MG63 (cell line): ENCODE data around the gene TAOK1. TPM values are rescaled to one million over a fixed set of nuclear protein-coding genes. Genes with fewer than 3 reads are reported as not detected.
"Not testable (repeated sequence)": the region's sequence is repeated elsewhere in the genome, so short reads cannot be mapped to it uniquely, and the experiment has no call there.

Experiments
- DNase-seq: peaks from one replicate; pipeline ENCODE4 v3.0.0-alpha.2; 2020
- H3K27me3 ChIP-seq: fragments of 250-450 bp; sonication (Bioruptor Pico); 2 replicates; pipeline ENCODE4 v1.5.1; 2020; ENCODE audit warnings: mild to moderate bottlenecking, moderate library complexity
- H3K36me3 ChIP-seq: fragments of 250-450 bp; sonication (Bioruptor Pico); 2 replicates; pipeline ENCODE4 v1.5.1; 2020; ENCODE audit warnings: mild to moderate bottlenecking, moderate library complexity
- H3K4me3 ChIP-seq: fragments of 250-450 bp; sonication (Bioruptor Pico); 2 replicates; pipeline ENCODE4 v1.5.1; 2020; ENCODE audit warnings: mild to moderate bottlenecking, moderate library complexity
- H3K9me3 ChIP-seq: fragments of 250-450 bp; sonication (Bioruptor Pico); 2 replicates; pipeline ENCODE4 v1.5.1; 2020; ENCODE audit warnings: mild to moderate bottlenecking, moderate library complexity
- total RNA-seq: library from RNA; depleted of rRNA; stranded (reverse); fragments of >200 nt; shearing (Covaris generic); gene quantifications from 2 replicates; pipeline ENCODE4 v1.2.3, GENCODE V29; 2014; ENCODE audit warnings: low replicate concordance

Gene TAOK1
- total RNA-seq, 1 experiment from 2014 or later = 15.7 TPM

DNA sequence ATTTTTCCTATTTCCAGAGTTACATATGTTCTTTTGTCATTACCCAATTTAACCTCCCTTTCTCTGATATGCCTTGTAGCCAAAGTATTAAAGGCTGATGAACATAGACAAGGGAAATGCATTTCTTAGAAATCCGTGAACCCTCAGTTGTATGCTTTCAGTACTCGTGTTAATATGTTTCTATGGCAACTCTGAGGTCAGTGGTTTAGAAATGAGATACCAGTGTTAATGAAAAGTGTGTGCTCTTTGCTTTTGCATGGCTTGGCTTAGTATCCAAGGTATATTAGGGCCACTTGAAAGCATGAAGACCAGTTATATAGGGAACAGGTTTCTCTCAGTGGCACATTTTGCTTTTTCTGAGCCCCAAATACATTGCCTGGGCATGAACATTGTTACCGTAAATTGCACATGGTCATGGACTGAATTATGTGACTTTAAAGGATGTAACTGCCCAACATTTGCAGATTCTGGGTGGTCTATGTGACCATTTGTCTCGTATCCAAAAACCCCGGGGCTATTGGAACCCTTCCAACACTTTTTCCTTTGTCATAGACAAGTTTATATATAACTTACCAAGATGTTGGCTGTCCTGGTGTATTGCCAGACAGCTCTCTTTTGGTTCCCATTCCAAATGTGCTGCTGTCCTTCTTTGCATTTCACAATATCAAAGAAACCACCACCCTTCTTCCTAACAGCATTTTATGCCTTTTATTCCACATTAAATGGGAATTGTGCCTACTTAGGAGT, 159.2 kb downstream of the TAOK1 start:
- Histone ChIP-seq H3K27me3 (no peaks in the 10 kb centered on the region), H3K4me3 (no peak overlapping the region), H3K36me3 (peaks cover 14% of the 10 kb centered on the region), H3K9me3 (no peaks in the 10 kb centered on the region)
- DNase-seq = no peak

DNA sequence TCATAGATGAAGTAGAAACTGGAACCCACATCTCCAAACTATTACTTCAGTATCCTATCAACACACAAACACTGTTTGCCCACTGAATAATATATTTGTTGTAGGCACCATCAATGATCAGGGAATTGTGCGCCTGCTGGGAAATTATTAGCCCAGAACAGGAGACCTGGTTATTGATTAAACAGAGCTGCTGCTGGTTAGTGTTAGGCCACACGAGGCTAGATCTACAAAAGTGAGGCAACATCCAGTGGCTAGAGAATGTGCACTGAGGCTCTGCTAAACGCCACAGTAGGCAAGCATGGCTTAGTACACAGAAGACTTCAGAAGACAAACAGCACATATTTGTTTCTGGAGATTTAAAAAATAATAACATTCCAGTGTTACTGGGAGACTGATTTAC, 165.7 kb downstream of the TAOK1 start:
- no peak for DNase-seq
- peaks cover 2% of the 10 kb centered on the region; the same call in 1 of the 2 replicates for H3K36me3 ChIP-seq
- no peak overlapping the region for H3K4me3 ChIP-seq
- no peaks in the 10 kb centered on the region for H3K27me3 ChIP-seq
- H3K9me3 ChIP-seq = no peaks in the 10 kb centered on the region

DNA sequence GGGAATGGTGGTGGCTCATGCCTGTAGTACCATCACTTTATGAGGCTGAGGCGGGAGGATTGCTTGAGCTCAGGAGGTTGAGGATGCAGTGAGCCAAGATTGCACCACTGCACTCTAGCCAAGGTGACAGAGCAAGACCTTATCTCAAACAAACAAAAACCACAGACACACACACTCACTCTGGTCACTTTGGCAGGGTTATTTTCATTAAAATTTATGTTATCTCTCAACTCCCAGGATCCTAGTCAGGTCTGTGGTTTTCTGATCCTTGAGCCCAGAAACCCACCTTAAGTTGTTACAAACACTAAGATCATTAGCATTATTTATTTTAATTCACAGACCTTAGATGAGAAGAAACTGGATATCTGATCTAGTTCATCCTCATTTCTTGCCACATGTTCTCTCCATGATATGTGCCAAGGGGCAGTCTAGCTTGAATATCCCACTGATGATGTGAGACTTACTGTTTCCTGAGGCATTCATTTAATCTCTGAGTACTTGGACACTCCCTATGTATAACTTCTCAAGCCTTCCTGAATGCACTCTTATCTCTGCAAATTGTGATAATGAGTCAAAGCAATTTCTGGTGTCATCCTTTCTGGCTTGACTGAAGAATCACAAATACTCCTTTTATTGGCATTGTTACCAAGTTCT, 167.0 kb downstream of the TAOK1 start:
- Histone ChIP-seq H3K4me3 (no peak overlapping the region), H3K36me3 (no peaks in the 10 kb centered on the region), H3K27me3 (no peaks in the 10 kb centered on the region), H3K9me3 (no peaks in the 10 kb centered on the region)
- DNase-seq = peak; percentile 55

DNA sequence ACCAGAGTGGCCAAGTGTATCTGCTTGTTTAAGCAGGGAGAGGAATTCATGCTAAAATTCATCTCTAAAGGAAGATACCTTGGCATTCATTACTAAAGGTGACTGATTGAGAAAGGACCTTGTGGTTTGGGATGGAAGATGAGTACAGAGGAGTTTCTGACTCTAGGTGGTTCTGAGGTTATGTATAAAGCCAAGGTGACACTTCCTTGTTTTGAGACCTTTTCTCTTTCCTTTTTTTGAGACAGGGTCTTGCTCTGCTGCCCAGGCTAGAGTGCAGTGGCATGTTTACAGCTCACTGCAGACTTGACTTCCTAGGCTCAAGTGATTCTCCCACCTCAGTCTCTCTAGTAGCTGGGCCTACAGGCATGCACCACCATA, 167.6 kb downstream of the TAOK1 start:
- Histone ChIP-seq H3K36me3 (no peaks in the 10 kb centered on the region), H3K9me3 (no peaks in the 10 kb centered on the region), H3K27me3 (no peaks in the 10 kb centered on the region), H3K4me3 (no peak overlapping the region)
- DNase-seq = no peak

DNA sequence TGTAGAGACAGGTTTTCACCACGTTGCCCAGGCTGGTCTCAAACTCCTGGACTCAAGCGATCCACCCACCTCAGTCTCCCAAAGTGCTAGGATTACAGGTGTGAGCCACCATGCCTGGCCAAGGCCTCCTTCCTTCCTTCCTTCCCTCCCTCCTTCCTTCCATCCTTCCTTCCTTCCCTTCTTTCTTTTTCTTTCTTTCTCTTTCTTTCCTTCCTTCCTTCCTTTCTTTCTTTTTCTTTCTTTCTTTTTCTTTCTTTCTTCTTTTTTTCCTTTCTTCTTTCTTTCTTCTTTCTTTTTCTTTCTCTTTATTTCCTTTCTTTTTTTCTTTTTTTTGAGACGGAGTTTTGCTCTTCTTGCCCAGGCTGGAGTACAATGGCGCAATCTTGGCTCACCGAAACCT, 168.0 kb downstream of the TAOK1 start:
- not testable (repeated sequence) for H3K4me3 ChIP-seq, DNase-seq, H3K9me3 ChIP-seq, H3K27me3 ChIP-seq, H3K36me3 ChIP-seq

DNA sequence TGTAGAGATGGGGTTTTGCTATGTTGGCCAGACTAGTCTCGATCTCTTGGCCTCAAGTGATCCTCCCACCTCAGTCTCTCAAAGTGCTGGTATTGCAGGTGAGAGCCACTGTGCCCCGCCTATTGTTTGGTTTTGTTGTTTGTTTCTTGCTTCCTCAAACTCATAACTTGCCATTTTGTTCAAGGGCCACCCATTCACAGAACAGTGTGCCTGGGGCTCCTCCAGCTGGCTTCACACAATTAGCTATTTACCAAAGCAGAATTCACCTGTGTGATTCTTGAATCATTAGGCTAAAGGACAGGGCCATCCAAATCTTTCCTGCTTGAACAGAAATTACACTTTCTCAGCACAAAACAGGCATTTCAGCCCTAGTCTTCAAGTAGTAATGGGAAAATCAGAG, 169.5 kb downstream of the TAOK1 start:
- Histone ChIP-seq H3K27me3 (no peaks in the 10 kb centered on the region), H3K36me3 (no peaks in the 10 kb centered on the region), H3K9me3 (no peaks in the 10 kb centered on the region), H3K4me3 (no peak overlapping the region)
- DNase-seq = no peak

DNA sequence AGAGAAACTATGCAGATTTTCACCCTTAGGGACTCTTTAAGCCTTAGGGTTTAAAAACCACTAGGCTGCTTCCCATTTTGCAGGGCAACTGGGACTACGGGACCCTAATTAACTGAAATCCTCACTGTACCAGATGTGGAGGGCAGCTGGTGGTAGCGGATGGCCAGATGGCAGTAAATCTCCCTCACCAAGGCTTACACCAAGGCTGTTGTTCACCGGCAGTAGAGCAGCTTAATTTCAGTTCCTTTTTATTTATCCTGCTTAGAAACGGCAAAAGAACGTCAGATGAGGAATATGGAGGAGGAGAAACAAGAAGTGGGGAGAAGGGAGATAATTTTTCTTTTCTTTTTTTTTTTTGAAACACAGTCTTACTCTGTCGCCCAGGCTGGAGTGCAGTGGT, 170.2 kb downstream of the TAOK1 start:
- Histone ChIP-seq H3K9me3 (no peaks in the 10 kb centered on the region), H3K27me3 (no peaks in the 10 kb centered on the region), H3K4me3 (no peak overlapping the region), H3K36me3 (no peaks in the 10 kb centered on the region)
- no peak for DNase-seq

DNA sequence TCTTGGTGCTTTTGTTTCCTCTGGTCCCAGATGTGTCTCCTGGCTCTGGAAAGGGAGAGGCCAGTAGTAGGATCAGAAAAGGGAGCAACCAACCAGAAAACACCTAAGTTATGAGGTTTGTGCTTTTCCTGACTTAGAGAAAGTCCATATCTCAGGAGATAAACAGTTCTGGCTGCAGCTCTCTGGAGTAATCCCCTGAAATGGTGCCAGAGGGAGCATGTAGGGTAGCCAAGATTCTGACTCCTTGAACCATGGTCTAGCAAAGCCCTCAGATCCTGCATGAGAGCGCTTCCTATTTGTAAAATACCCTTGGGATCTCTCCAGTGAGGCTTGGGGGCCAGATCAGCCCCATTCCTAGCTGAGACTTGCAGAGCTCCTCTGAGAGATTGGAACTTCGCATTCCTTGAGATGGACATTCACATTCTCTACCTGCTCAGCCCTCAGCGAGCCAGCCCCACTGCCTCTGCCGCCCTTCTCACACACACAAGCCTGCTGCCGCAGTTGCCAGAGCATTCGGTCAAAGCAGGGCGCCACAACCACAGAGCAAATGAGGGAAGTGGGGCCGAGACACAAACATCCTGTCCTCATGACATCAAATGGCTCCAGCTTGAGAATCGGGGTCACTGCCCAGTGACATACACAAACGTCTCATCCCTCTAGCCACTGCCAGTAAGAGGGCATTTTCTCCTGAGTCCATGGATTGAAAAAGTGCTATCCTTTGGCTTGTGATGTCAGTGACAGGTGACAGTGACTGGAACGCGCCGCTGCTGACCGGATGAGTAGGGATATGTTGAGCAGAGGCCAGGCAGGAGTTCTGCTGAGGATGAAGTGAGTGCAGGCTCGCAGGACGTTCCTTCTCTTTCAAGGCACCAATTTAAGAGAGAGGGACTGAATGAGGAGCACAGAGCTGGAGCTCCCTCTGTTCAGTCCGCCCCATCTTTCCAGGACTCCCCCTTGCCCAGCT, 171.7 kb downstream of the TAOK1 start:
- DNase-seq = no peak
- Histone ChIP-seq H3K36me3 (no peaks in the 10 kb centered on the region), H3K27me3 (no peaks in the 10 kb centered on the region), H3K4me3 (no peak overlapping the region), H3K9me3 (no peaks in the 10 kb centered on the region)

DNA sequence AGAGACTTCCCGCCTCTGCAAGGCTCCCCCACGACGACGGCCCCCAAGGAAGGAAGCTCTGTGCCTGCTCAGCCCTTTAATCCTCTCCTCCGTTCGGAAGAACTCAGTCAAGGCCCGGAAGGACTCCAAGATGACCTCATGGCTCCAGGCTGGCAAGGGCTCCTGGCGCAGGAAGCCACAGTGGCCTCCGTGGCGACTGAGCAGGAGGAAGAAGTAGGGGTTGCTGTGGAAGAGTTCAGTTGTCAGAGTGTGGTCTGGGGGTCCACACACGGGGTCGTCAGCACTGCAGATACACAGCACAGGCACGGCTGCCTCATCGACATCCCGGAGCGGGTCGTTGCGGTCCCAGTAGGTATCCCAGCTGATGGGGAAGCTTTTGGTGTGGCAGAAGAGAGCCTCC, 172.5 kb downstream of the TAOK1 start:
- Histone ChIP-seq H3K27me3 (no peaks in the 10 kb centered on the region), H3K36me3 (no peaks in the 10 kb centered on the region)
- DNase-seq = no peak

DNA sequence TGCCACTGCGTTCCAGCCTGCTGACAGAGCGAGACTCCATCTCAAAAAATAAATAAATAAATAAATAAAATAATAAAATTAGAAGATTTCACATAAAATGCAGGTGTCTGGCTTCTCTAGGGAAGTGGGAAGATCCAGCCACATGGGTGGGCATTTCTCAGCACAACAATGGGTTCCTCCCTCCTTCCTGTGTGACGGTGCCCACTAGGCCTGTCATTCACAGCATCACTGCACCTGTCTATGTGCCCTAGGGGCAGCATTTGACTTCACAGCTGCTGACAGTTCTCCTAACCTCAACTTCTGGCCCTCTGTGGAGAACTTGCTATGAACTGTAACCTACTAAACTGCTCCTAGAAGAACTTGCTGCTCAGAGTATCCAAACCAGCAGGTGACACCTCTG, 173.7 kb downstream of the TAOK1 start:
- Histone ChIP-seq H3K9me3 (no peaks in the 10 kb centered on the region), H3K27me3 (no peaks in the 10 kb centered on the region), H3K36me3 (no peaks in the 10 kb centered on the region), H3K4me3 (no peak overlapping the region)
- DNase-seq = no peak

More for the DNA sequence above, 172.5 kb downstream of the TAOK1 start:
- no peak overlapping the region for H3K4me3 ChIP-seq
- no peaks in the 10 kb centered on the region for H3K9me3 ChIP-seq

DNA sequence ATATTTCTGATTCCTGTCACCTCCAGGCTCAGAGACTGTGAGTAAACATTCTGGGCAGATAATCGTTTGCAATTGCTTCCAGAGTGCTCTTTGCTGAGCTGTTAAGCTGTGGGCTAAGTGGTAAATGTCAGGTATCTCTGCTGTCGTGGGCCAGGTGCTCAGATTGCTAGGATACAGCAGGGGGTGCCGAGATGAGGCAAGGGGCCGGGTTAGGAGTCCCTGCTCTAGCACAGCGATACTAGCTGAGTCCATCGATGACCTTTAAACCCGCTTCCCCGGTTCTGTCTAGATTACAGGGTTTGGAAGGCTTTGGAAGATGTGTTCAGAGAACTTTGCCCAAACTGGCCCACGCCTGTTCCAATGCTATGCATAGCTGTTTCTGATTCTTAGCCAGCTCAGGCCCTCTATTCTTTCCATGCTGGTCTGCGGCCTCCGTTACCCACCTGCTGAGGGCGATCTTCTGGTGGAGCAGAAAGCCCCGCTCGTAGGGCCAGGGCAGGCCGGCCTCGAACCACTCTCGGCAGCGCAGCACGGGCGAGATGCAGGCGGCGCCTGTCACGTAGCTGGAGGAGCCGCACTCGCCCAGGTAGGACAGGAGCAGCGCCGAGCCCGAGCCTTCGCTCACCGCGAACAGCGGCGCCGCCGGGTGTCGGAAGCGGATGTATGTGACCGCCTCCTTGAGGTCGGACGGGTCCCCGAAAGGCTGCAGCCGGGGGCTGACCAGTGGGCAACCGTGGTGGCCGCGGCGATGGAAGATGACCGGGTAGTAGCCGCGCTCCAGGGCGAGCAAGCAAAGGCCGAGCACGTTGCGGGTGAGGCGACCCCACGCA, 175.7 kb downstream of the TAOK1 start:
- Histone ChIP-seq H3K36me3 (no peaks in the 10 kb centered on the region), H3K27me3 (no peaks in the 10 kb centered on the region), H3K9me3 (no peaks in the 10 kb centered on the region), H3K4me3 (peak overlapping the region; percentile 64)
- DNase-seq = no peak

DNA sequence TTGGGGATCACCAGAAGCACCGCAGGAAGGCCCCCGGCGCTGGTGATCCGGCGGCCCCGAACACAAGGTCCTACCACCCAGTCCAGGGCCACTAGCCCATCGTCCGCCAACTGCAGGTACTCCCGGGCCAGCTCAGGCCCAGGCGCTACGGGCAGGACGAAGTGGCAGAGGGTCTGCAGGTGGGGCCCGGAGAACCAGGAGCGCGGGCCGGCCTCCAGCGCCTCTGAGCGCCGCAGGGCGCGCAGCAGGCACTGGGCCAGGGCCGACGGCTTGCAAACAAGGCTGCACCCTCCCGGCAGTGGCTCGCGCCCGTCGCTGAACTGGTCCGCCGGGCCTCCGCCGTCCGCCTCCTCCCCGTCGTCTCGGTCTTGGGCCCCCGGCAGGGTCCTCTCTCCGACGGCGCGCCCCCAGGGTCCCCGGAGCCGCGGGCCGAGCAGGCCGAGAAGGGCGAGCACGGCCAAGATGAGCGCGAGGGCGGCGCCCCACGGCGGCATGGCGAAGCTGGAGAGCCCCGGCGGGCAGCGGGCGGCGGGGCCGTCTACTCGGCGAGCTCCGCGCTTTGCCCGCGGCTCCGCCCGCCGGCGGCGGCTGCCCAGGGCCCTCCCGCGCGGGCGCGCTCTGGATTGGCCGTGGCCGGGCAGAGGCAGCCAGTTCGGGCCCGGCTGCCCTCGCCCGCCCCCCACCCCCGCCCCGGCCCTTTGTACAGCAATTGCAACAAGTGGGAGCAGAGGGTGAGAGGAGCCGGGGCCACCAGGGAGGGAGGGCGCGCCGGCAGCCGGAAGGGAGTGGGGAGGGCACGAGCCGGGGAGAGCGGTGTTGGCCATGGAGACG, 176.5 kb downstream of the TAOK1 start, which contains the start of gene ABHD15:
Gene ABHD15 (minus strand): TSS at position 565 of the 831 bp plus-strand sequence. CDS start 71 bp downstream, at position 494.
- no peaks in the 10 kb centered on the region for H3K27me3 ChIP-seq
- no peaks in the 10 kb centered on the region for H3K9me3 ChIP-seq
- peak within 1 kb of the TSS; percentile 64 for H3K4me3 ChIP-seq
- no peaks in the 10 kb centered on the region for H3K36me3 ChIP-seq
- peak; percentile 87 for DNase-seq

DNA sequence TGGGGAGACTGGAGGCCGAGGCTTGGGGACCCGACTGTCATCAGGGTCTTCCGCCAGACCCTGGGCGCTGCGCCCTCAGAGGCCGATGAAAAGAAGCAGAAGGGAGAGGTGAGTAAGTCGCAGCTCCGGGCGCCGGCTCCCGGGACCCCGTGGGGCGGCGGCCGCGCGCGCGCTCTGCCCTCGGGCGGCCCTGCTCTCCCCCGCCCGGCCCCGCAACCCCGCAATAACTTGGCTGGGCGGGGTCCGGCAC, 177.1 kb downstream of the TAOK1 start:
- peak; percentile 41 for DNase-seq
- Histone ChIP-seq H3K36me3 (no peaks in the 10 kb centered on the region), H3K9me3 (no peaks in the 10 kb centered on the region), H3K27me3 (no peaks in the 10 kb centered on the region), H3K4me3 (peak overlapping the region; percentile 64)

DNA sequence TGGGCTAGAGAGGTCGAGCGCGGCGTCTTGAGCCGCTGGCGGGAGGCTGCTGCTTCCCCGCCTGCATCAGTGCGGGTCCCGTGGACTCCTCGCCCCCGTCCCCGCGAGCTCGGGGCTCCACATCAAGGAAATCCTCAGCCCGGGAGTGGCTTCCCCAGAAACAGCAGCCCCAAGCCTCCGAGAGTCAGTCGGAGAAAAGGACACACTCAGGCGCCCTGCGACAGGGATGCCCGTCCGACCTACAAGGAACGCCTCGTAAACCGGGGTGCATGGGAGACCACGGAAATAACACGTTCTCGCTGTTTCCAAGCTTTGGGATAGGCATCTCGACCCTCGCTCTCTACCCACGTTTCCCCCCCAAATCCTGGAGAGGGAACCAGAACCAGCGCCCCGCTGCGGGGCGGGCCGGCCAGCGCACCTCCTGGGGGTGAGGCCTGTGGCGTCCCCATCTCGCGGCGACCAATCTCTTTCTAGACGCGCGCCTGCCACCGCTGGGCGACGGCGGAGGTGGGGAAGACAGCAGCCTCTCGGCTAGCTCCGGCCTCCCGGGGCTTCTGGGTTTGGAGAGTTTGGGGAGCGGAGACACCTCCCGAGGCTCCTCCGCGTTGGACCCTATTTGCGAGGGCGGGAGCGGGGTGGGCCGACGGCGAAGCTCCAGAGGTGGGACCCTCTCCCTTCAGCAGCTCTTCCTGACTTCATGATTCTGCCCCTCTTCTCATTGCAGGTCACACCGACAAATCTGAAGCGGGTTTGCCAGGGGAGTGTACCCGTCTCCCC, 177.6 kb downstream of the TAOK1 start:
- peak; percentile 67 for DNase-seq
- H3K36me3 ChIP-seq = no peaks in the 10 kb centered on the region
- H3K9me3 ChIP-seq = no peaks in the 10 kb centered on the region
- H3K4me3 ChIP-seq = peak overlapping the region; percentile 64
- H3K27me3 ChIP-seq = no peaks in the 10 kb centered on the region
